ENCODE measurements around the gene KCTD17. TPM values are rescaled to one million over a fixed set of nuclear protein-coding genes. Genes with fewer than 3 reads are reported as not detected.

The KCTD17 gene
- total and polyA plus RNA-seq, 2 of the 13 experiments (the other 11 are each of a cell fraction or from before 2014, with no cell fraction given): 5.3 to 11.7 TPM

DNA sequence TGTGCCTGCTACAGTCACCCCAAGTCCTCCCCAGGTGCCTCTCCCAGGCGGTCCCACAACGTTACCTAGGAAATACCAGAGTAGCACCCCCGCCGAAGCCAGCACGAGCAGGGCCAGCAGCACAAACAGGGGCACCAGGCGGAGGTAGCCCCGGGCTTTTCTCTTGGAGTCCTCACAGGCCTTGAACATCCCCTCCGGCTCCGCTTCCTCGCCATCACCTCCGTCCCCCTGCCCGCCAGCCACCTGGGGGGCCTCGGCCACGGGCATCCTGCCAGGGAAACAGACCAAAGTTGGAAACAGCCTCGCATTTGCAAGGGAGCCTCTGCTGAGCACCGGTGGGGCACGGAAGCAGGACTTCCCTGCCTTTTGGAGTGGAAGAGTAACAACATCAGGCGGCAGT is 51.6 kb downstream of the KCTD17 start:
- intact Hi-C loops (cut with micrococcal nuclease; ENCODE audit: unreplicated experiment): no loop called here
- Histone ChIP-seq H3K36me3 (replicated peaks in 1 of 2; ENCODE audit: control insufficient read depth in 1 of 2, insufficient read depth in 2 of 2, low read length in 2 of 2) (no peaks in the 10 kb centered on the region), H3K4me1 (ENCODE audit: insufficient read depth, low read length) (peaks cover 42% of the 10 kb centered on the region), H3K9ac (ENCODE audit: insufficient read depth, low read depth, low read length) (no peak overlapping the region), H3K9me3 (ENCODE audit: low read length) (no peaks in the 10 kb centered on the region), H3K4me2 (ENCODE audit: low read depth, low read length) (no peak overlapping the region), H3K79me2 (ENCODE audit: insufficient read depth, low read length) (no peaks in the 10 kb centered on the region), H3K27me3 (ENCODE audit: control insufficient read depth in 1 of 2, insufficient read depth in 2 of 2, low read length in 2 of 2) (no peaks in the 10 kb centered on the region), H3K27ac (ENCODE audit: extremely low read length, insufficient read depth, low read length) (no peak overlapping the region), H4K20me1 (ENCODE audit: insufficient read depth, low read length) (no peaks in the 10 kb centered on the region), H3K4me3 (replicated peaks in 1 of 3; ENCODE audit: insufficient read depth in 1 of 3, low read depth in 2 of 3, low read length in 3 of 3) (no peak overlapping the region), H2AFZ (ENCODE audit: low read length) (no peak overlapping the region)
- POLR2A ChIA-PET: no interaction called here
- 87% methylated on average over 17 of the region's 18 CpGs for WGBS (ENCODE audit: low lambda C conversion rate)
- FAIRE-seq: no peak
- in situ Hi-C loops (cut with HindIII; ENCODE audit: extremely low pct_ligation_motif_present, low pct_unique_long_range_greater_than_20kb): no loop called here
- TF ChIP-seq SP4 (CRISPR knock-in tag; IDR thresholded peaks at IDR 0.05) (no peak), YEATS2 (CRISPR knock-in tag; IDR thresholded peaks at IDR 0.05; ENCODE audit: borderline replicate concordance) (no peak), ZNF703 (CRISPR knock-in tag; IDR thresholded peaks at IDR 0.05; ENCODE audit: borderline replicate concordance) (no peak), SKIL (CRISPR knock-in tag; IDR thresholded peaks at IDR 0.05; ENCODE audit: borderline replicate concordance) (no peak), ZNF773 (CRISPR knock-in tag; IDR thresholded peaks at IDR 0.05; ENCODE audit: borderline replicate concordance) (no peak), ZSCAN9 (CRISPR knock-in tag; IDR thresholded peaks at IDR 0.05; ENCODE audit: borderline replicate concordance) (no peak), MIXL1 (CRISPR knock-in tag; IDR thresholded peaks at IDR 0.05) (no peak), SOX6 (IDR thresholded peaks at IDR 0.05) (no peak), SOX6 (CRISPR knock-in tag; IDR thresholded peaks at IDR 0.05) (no peak), ZNF761 (CRISPR knock-in tag; conservative IDR thresholded peaks at IDR 0.05) (no peak), YEATS4 (CRISPR knock-in tag; IDR thresholded peaks at IDR 0.05; ENCODE audit: borderline replicate concordance) (no peak), ZNF230 (CRISPR knock-in tag; IDR thresholded peaks at IDR 0.05) (no peak), PRDM4 (CRISPR knock-in tag; IDR thresholded peaks at IDR 0.05; ENCODE audit: borderline replicate concordance) (no peak), ZBTB21 (CRISPR knock-in tag; IDR thresholded peaks at IDR 0.05) (no peak), ZBTB34 (CRISPR knock-in tag; IDR thresholded peaks at IDR 0.05) (no peak)
- TF ChIP-seq, protein P1, sequence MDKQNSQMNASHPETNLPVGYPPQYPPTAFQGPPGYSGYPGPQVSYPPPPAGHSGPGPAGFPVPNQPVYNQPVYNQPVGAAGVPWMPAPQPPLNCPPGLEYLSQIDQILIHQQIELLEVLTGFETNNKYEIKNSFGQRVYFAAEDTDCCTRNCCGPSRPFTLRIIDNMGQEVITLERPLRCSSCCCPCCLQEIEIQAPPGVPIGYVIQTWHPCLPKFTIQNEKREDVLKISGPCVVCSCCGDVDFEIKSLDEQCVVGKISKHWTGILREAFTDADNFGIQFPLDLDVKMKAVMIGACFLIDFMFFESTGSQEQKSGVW (CRISPR knock-in tag; IDR thresholded peaks at IDR 0.05; ENCODE audit: borderline replicate concordance): no peak
- ATAC-seq: no peak
- no TSS peak for BruUV-seq (replicated peaks)
- DNase-seq (ENCODE audit: low spot score): no peak
- CTCF ChIA-PET (ENCODE audit: low intra/inter-chr PET ratio, low total read pairs): no interaction called here
